A549 (cell line): ENCODE results near the gene PDE10A. TPM values are rescaled to one million over a fixed set of nuclear protein-coding genes. Genes with fewer than 3 reads are reported as not detected.

Experiments used
- ATAC-seq, 2 experiments: fragments of 200-7000 bp in 1 of 2; fragments of >200 bp in 1 of 2; cut with Nextera tagmentation in 1 of 2; cut with Tn5 transposase in 1 of 2; 3 replicates each; pipeline versions ENCODE4 v1.8.0 to v1.9.1; 2018 to 2020; ENCODE audit warnings: mild to moderate bottlenecking in 1 of 2, moderate library complexity in 1 of 2
- CTCF ChIA-PET: fragments of 300-600 bp; sonication (Branson Sonifier 250); formaldehyde crosslinking; extraction: SDS; loops from one replicate; lab custom pipeline; 2021; ENCODE audit warnings: antibody characterized with exemption, inconsistent platforms; lab: Yijun Ruan, JAX
- POLR2A ChIA-PET: fragments of 350-600 bp; formaldehyde crosslinking; extraction: SDS; loops from one replicate; lab custom pipeline; 2021; ENCODE audit warnings: antibody characterized with exemption, inconsistent platforms; lab: Yijun Ruan, JAX
- DNase-seq, 2 experiments: peaks; one replicate each; pipeline versions ENCODE4 v3.0.0 to v3.0.0-alpha.2; 2011 to 2016; ENCODE audit warnings: low read depth in 1 of 2, low spot score in 1 of 2
- FAIRE-seq: peaks from 2 replicates; lab custom pipeline; 2011; peaks lifted over from hg19 to GRCh38; lab: Jason Lieb, UNC
- H3K27ac ChIP-seq, 2 experiments: fragments of >200 bp; sonication (Bioruptor Twin); formaldehyde crosslinking; 3 replicates each; pipeline ENCODE4 v1.5.1; 2016 to 2017
- H3K4me1 ChIP-seq: fragments of >200 bp; sonication (Bioruptor Twin); formaldehyde crosslinking; 3 replicates; pipeline ENCODE4 v1.6.1; 2016
- H3K4me2 ChIP-seq: fragments of >200 bp; sonication (Bioruptor Twin); formaldehyde crosslinking; 3 replicates; pipeline ENCODE4 v1.6.1; 2016
- H3K4me3 ChIP-seq: fragments of >200 bp; sonication (Bioruptor Twin); formaldehyde crosslinking; 3 replicates; pipeline ENCODE4 v1.5.1; 2016
- H3K9me3 ChIP-seq: fragments of >200 bp; sonication (Bioruptor Twin); formaldehyde crosslinking; 3 replicates; pipeline ENCODE4 v1.6.1; 2016
- CBX8 ChIP-seq: fragments of 200-600 bp; sonication (generic); IDR thresholded peaks from 2 replicates; pipeline ENCODE4 v1.6.1; 2016
- CEBPB ChIP-seq, 2 experiments: fragments of >200 bp in 1 of 2; sonication (Bioruptor Twin) in 1 of 2; formaldehyde crosslinking in 1 of 2; IDR thresholded peaks; 2 replicates each; pipeline ENCODE4 v1.6.1; 2012 to 2016
- CHD4 ChIP-seq: fragments of 200-600 bp; sonication (generic); IDR thresholded peaks from 2 replicates; pipeline ENCODE4 v1.6.1; 2016; ENCODE audit warnings: antibody characterized with exemption, mild to moderate bottlenecking, borderline replicate concordance
- EP300 ChIP-seq, 2 experiments: fragments of >200 bp; sonication (Bioruptor Twin); formaldehyde crosslinking; IDR thresholded peaks; 2 replicates in 1 of 2; 3 replicates in 1 of 2; pipeline ENCODE4 v1.6.1; 2016 to 2017
- FOSB ChIP-seq: fragments of 250-450 bp; sonication (Bioruptor Pico); IDR thresholded peaks from 2 replicates; pipeline ENCODE4 v1.5.0; 2020; ENCODE audit warnings: mild to moderate bottlenecking, moderate library complexity
- FOXS1 ChIP-seq: fragments of 250-450 bp; sonication (Bioruptor Pico); IDR thresholded peaks from 2 replicates; pipeline ENCODE4 v1.5.0; 2020; ENCODE audit warnings: mild to moderate bottlenecking, moderate library complexity
- GATA3 ChIP-seq: IDR thresholded peaks from 2 replicates; pipeline ENCODE4 v1.6.1; 2012; ENCODE audit warnings: borderline replicate concordance
- HDAC2 ChIP-seq: fragments of 200-600 bp; sonication (generic); IDR thresholded peaks from 2 replicates; pipeline ENCODE4 v1.6.1; 2016
- HOXB13 ChIP-seq: fragments of 250-450 bp; sonication (Bioruptor Pico); IDR thresholded peaks from 2 replicates; pipeline ENCODE4 v1.5.0; 2020; ENCODE audit warnings: low read depth, mild to moderate bottlenecking, moderate library complexity
- MAFK ChIP-seq: fragments of 450-650 bp; IDR thresholded peaks from 2 replicates; pipeline ENCODE4 v1.6.1; 2014; ENCODE audit not compliant: partially characterized antibody
- MYC ChIP-seq: IDR thresholded peaks from 2 replicates; pipeline ENCODE4 v1.6.1; 2012; ENCODE audit warnings: mild to moderate bottlenecking, inconsistent platforms, low read length, improper control_type of control experiment, borderline replicate concordance
- NFE2L2 ChIP-seq: fragments of 150-350 bp; conservative IDR thresholded peaks from 2 replicates; pipeline ENCODE4 v1.6.1; 2014; ENCODE audit warnings: low read length
- NPAS2 ChIP-seq: fragments of 250-450 bp; sonication (Bioruptor Pico); IDR thresholded peaks from 2 replicates; pipeline ENCODE4 v1.8.0; 2022; ENCODE audit warnings: mild to moderate bottlenecking, moderate library complexity, borderline replicate concordance
- NR3C1 ChIP-seq: fragments of >200 bp; sonication (Bioruptor Twin); formaldehyde crosslinking; IDR thresholded peaks from 3 replicates; pipeline ENCODE4 v1.6.1; 2017
- PHF8 ChIP-seq: fragments of 200-600 bp; sonication (generic); IDR thresholded peaks from 2 replicates; pipeline ENCODE4 v1.6.1; 2016; ENCODE audit warnings: low read depth, mild to moderate bottlenecking, antibody characterized with exemption, moderate library complexity, borderline replicate concordance
- RFX5 ChIP-seq: fragments of 450-650 bp; IDR thresholded peaks from 2 replicates; pipeline ENCODE4 v1.7.1; 2014; ENCODE audit warnings: antibody characterized with exemption, mild to moderate bottlenecking, moderate library complexity
- RNF2 ChIP-seq: fragments of 200-600 bp; sonication (generic); IDR thresholded peaks from 2 replicates; pipeline ENCODE4 v1.6.1; 2016; ENCODE audit warnings: low read depth, mild to moderate bottlenecking, antibody characterized with exemption, moderate library complexity, borderline replicate concordance
- SREBF2 ChIP-seq: fragments of 450-650 bp; IDR thresholded peaks from 2 replicates; pipeline ENCODE4 v1.6.1; 2014; ENCODE audit warnings: mild to moderate bottlenecking, moderate library complexity
- ZSCAN20 ChIP-seq: fragments of 250-450 bp; sonication (Bioruptor Pico); IDR thresholded peaks from 2 replicates; pipeline ENCODE4 v1.8.0; 2022; ENCODE audit warnings: mild to moderate bottlenecking, moderate library complexity
- WGBS: methylation state at CpG from one replicate; pipeline ENCODE4 v1.1.6; 2017; ENCODE audit errors: missing lambda C conversion rate; 5-methylcytosine and 5-hydroxymethylcytosine counted together
- polyA plus RNA-seq, 4 experiments: library from polyadenylated mRNA; depleted of rRNA in 3 of 4; stranded (reverse); fragments of >200 nt; fragmentation: RNase III in 1 of 4; extraction: RNeasy Plus Mini Kit Qiagen cat#74134 plus additional on column Dnase treatment in 1 of 4; gene quantifications; 2 replicates in 3 of 4; 3 replicates in 1 of 4; pipeline ENCODE4 v1.2.3, GENCODE V29; 2011 to 2017
- TF ChIP-seq, protein P1 (sequence below): fragments of 150-350 bp; IDR thresholded peaks from 2 replicates; pipeline ENCODE4 v1.6.1; 2014; ENCODE audit warnings: low read depth, mild to moderate bottlenecking, low read length
- TF ChIP-seq, protein P2 (sequence below): IDR thresholded peaks from 2 replicates; pipeline ENCODE4 v1.6.1; 2012
- TF ChIP-seq, protein P3 (sequence below): IDR thresholded peaks from 2 replicates; pipeline ENCODE4 v1.6.1; 2012
- TF ChIP-seq, protein P4 (sequence below): fragments of 200-600 bp; sonication (generic); IDR thresholded peaks from 2 replicates; pipeline ENCODE4 v1.6.1; 2016; ENCODE audit warnings: antibody characterized with exemption, mild to moderate bottlenecking, moderate library complexity

The PDE10A gene
- polyA plus RNA-seq, 2 of the 4 experiments (the other 2 are of a cell fraction) = 44.9 to 92.5 TPM

DNA sequence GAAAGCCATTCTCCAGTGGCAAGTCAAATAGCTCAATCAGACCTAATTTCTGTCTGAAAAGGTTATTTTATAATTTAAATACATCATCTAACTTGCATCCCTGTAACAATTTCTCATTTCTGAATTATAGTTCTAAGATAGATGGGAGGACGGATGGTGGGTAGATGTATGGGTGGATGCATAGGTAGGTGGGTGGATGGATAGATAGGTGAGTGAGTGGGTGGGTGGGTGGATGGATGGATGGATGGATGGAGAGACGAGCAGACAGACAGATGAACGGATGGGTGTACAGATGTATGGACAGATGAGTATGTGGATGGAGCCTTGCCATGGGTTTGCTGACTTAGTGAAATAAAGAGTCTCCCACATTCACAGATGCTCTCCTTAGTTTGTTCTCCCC is 20.0 kb downstream of the PDE10A start:
- no peak overlapping the region for H3K27ac ChIP-seq
- FAIRE-seq = no peak

DNA sequence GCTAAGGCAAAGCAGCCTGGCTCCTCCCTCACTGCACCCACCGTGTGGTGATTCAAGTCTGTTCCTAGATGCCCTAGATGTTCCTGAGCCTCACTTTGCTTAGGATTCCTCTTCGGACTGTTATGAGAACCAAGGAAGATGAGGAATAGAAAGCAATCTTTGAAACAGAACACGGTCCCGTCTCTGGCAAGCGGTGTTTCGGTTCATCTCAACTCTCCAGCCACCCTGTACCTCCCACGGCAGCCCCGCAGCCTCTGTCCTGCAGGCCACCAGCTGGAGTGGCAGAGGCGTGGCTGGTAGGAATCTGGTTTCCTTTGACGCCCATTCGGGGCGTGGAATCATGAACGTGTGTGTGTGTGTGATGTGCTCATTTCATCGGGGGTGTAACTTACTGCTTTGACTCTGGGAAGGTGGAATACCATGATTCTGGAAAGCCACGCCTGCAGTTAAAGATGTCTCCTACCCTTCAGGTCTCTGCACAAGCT is 21.3 kb downstream of the PDE10A start:
- peaks cover 21% of the 10 kb centered on the region; the same call in 2 of the 3 replicates for H3K4me1 ChIP-seq
- 66% methylated on average over 9 of the region's 15 CpGs for WGBS
- FAIRE-seq = no peak
- ChIA-PET CTCF (interaction anchor here (1.6 kb wide), 1 partner anchor 10 kb away, joined by 4 read pairs; no protein-coding TSS in a partner anchor), POLR2A (no interaction called here)
- H3K9me3 ChIP-seq = no peaks in the 10 kb centered on the region
- TF ChIP-seq, protein P1, sequence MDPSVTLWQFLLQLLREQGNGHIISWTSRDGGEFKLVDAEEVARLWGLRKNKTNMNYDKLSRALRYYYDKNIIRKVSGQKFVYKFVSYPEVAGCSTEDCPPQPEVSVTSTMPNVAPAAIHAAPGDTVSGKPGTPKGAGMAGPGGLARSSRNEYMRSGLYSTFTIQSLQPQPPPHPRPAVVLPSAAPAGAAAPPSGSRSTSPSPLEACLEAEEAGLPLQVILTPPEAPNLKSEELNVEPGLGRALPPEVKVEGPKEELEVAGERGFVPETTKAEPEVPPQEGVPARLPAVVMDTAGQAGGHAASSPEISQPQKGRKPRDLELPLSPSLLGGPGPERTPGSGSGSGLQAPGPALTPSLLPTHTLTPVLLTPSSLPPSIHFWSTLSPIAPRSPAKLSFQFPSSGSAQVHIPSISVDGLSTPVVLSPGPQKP = no peak
- no peak for TF ChIP-seq ZSCAN20
- no peak for TF ChIP-seq CEBPB (IDR thresholded peaks at IDR 0.05)
- no peak for TF ChIP-seq FOXS1 (CRISPR knock-in tag)
- TF ChIP-seq EP300 (IDR thresholded peaks at IDR 0.05) = no peak
- no peak for TF ChIP-seq PHF8
- TF ChIP-seq, protein P2, sequence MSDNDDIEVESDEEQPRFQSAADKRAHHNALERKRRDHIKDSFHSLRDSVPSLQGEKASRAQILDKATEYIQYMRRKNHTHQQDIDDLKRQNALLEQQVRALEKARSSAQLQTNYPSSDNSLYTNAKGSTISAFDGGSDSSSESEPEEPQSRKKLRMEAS = no peak
- TF ChIP-seq RNF2 = no peak
- TF ChIP-seq CBX8 = no peak
- TF ChIP-seq MAFK = no peak
- no peak for TF ChIP-seq HOXB13 (CRISPR knock-in tag)
- peak in 1 of 2 experiments; percentile 62; a peak in 5 of 6 replicates for ATAC-seq
- H3K4me2 ChIP-seq = no peak overlapping the region
- no peak overlapping the region for H3K4me3 ChIP-seq
- DNase-seq = peak in 1 of 2 experiments; percentile 31
- no peak overlapping the region for H3K27ac ChIP-seq

More for the DNA sequence above, 20.0 kb downstream of the PDE10A start:
- WGBS = 88% methylated on average over 3 of the region's 3 CpGs
- H3K9me3 ChIP-seq = no peaks in the 10 kb centered on the region
- POLR2A ChIA-PET = no interaction called here
- peaks cover 30% of the 10 kb centered on the region for H3K4me1 ChIP-seq
- no peak for ATAC-seq
- no peak overlapping the region for H3K4me2 ChIP-seq
- TF ChIP-seq CHD4 (no peak), HDAC2 (no peak), NFE2L2 (no peak), RFX5 (no peak), PHF8 (no peak), NR3C1 (no peak), SREBF2 (no peak)
- TF ChIP-seq, all 56 proteins: peak for 0
- DNase-seq = no peak
- H3K4me3 ChIP-seq = no peak overlapping the region
- CTCF ChIA-PET = interaction anchor here (1.6 kb wide), 1 partner anchor 9 kb away, joined by 4 read pairs; no protein-coding TSS in a partner anchor

DNA sequence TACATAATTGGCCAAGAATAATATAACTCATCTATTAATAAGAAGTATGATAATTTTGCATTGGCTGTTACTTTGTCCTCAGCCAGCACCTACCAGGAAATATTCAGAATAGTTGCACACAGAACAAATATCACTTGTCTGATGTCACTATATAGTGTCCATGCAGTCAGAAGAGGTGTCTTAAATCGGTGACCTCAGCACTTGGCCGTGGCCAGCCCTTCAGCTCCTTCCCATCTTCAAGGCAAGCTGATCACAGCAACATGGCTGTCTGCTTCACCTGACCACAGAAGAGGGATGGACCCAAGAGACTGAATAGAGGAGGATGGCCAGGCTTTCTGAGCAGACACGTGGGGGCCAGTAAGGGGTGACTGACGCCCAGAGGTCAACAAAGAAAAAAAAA is 22.2 kb downstream of the PDE10A start:
- DNase-seq (no peak), FAIRE-seq (no peak), ATAC-seq (no peak)
- no peaks in the 10 kb centered on the region for H3K9me3 ChIP-seq
- POLR2A ChIA-PET = no interaction called here
- 73% methylated on average over 4 of the region's 4 CpGs for WGBS
- no peak overlapping the region for H3K4me2 ChIP-seq
- H3K27ac ChIP-seq = no peak overlapping the region
- CTCF ChIA-PET = no interaction called here
- peaks cover 26% of the 10 kb centered on the region for H3K4me1 ChIP-seq
- no peak overlapping the region for H3K4me3 ChIP-seq
- TF ChIP-seq HDAC2 = no peak
- no peak for TF ChIP-seq NR3C1
- TF ChIP-seq NPAS2 (CRISPR knock-in tag) = no peak
- TF ChIP-seq, protein P3, sequence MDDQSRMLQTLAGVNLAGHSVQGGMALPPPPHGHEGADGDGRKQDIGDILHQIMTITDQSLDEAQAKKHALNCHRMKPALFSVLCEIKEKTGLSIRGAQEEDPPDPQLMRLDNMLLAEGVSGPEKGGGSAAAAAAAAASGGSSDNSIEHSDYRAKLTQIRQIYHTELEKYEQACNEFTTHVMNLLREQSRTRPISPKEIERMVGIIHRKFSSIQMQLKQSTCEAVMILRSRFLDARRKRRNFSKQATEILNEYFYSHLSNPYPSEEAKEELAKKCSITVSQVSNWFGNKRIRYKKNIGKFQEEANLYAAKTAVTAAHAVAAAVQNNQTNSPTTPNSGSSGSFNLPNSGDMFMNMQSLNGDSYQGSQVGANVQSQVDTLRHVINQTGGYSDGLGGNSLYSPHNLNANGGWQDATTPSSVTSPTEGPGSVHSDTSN = no peak
- no peak for TF ChIP-seq GATA3
- TF ChIP-seq EP300 (IDR thresholded peaks at IDR 0.05) = no peak
- no peak for TF ChIP-seq MYC
- no peak for TF ChIP-seq NFE2L2
- TF ChIP-seq, protein P4, sequence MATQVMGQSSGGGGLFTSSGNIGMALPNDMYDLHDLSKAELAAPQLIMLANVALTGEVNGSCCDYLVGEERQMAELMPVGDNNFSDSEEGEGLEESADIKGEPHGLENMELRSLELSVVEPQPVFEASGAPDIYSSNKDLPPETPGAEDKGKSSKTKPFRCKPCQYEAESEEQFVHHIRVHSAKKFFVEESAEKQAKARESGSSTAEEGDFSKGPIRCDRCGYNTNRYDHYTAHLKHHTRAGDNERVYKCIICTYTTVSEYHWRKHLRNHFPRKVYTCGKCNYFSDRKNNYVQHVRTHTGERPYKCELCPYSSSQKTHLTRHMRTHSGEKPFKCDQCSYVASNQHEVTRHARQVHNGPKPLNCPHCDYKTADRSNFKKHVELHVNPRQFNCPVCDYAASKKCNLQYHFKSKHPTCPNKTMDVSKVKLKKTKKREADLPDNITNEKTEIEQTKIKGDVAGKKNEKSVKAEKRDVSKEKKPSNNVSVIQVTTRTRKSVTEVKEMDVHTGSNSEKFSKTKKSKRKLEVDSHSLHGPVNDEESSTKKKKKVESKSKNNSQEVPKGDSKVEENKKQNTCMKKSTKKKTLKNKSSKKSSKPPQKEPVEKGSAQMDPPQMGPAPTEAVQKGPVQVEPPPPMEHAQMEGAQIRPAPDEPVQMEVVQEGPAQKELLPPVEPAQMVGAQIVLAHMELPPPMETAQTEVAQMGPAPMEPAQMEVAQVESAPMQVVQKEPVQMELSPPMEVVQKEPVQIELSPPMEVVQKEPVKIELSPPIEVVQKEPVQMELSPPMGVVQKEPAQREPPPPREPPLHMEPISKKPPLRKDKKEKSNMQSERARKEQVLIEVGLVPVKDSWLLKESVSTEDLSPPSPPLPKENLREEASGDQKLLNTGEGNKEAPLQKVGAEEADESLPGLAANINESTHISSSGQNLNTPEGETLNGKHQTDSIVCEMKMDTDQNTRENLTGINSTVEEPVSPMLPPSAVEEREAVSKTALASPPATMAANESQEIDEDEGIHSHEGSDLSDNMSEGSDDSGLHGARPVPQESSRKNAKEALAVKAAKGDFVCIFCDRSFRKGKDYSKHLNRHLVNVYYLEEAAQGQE = no peak
- no peak for TF ChIP-seq FOSB (CRISPR knock-in tag)
